Astrocyte (in vitro differentiated cells and primary cell): ENCODE measurements around the gene ZNF692. TPM values are rescaled to one million over a fixed set of nuclear protein-coding genes. Genes with fewer than 3 reads are reported as not detected.

ENCODE experiments used
- DNase-seq: peaks from one replicate; pipeline ENCODE4 v3.0.0-alpha.2; 2010; ENCODE audit warnings: low read depth
- FAIRE-seq: peaks from 2 replicates; lab custom pipeline; 2011; peaks lifted over from hg19 to GRCh38; lab: Jason Lieb, UNC
- H2AFZ ChIP-seq: 2 replicates; pipeline ENCODE4 v1.6.0; 2012; ENCODE audit warnings: low read depth, low read length, inconsistent platforms
- H3K27ac ChIP-seq: 2 replicates; pipeline ENCODE4 v1.5.1; 2011; ENCODE audit warnings: low read depth, low read length, inconsistent platforms
- H3K27me3 ChIP-seq: 2 replicates; pipeline ENCODE4 v1.6.0; 2011; ENCODE audit warnings: low read length, inconsistent platforms; ENCODE audit not compliant: insufficient read depth
- H3K36me3 ChIP-seq: 2 replicates; pipeline ENCODE4 v1.5.1; 2011; ENCODE audit warnings: low read length, inconsistent platforms; ENCODE audit not compliant: insufficient read depth
- H3K4me1 ChIP-seq: 2 replicates; pipeline ENCODE4 v1.5.1; 2011; ENCODE audit warnings: low read length, inconsistent platforms; ENCODE audit not compliant: insufficient read depth
- H3K4me2 ChIP-seq: 2 replicates; pipeline ENCODE4 v1.6.0; 2012; ENCODE audit warnings: low read length, inconsistent platforms
- H3K4me3 ChIP-seq: 2 replicates; pipeline ENCODE4 v1.5.1; 2011; ENCODE audit warnings: low read depth, mild to moderate bottlenecking, low read length, inconsistent platforms; ENCODE audit not compliant: insufficient read depth
- H3K79me2 ChIP-seq: 2 replicates; pipeline ENCODE4 v1.6.0; 2012; ENCODE audit warnings: mild to moderate bottlenecking, low read length, inconsistent platforms; ENCODE audit not compliant: insufficient read depth
- H3K9ac ChIP-seq: 2 replicates; pipeline ENCODE4 v1.6.0; 2012; ENCODE audit warnings: mild to moderate bottlenecking, low read length, inconsistent platforms
- H3K9me3 ChIP-seq: 2 replicates; pipeline ENCODE4 v1.5.1; 2012; ENCODE audit warnings: low read depth, mild to moderate bottlenecking, low read length, inconsistent platforms; ENCODE audit not compliant: insufficient read depth
- H4K20me1 ChIP-seq: 2 replicates; pipeline ENCODE4 v1.6.0; 2012; ENCODE audit warnings: low read length, inconsistent platforms; ENCODE audit not compliant: insufficient read depth
- H3K27ac Mint-ChIP-seq: one replicate; pipeline ENCODE4 v1.8.0; 2021; ENCODE audit warnings: mild to moderate bottlenecking, mixed read lengths; ENCODE audit not compliant: unreplicated experiment
- H3K27me3 Mint-ChIP-seq: one replicate; pipeline ENCODE4 v1.8.0; 2021; ENCODE audit warnings: low read depth, mixed read lengths; ENCODE audit not compliant: unreplicated experiment
- H3K36me3 Mint-ChIP-seq: one replicate; pipeline ENCODE4 v1.8.0; 2021; ENCODE audit warnings: low read depth, mixed read lengths; ENCODE audit not compliant: unreplicated experiment
- H3K4me1 Mint-ChIP-seq: one replicate; pipeline ENCODE4 v1.8.0; 2021; ENCODE audit warnings: low read depth, mixed read lengths; ENCODE audit not compliant: unreplicated experiment
- H3K4me3 Mint-ChIP-seq: one replicate; pipeline ENCODE4 v1.8.0; 2021; ENCODE audit warnings: mild to moderate bottlenecking, moderate library complexity, mixed read lengths; ENCODE audit not compliant: unreplicated experiment
- H3K9me3 Mint-ChIP-seq: one replicate; pipeline ENCODE4 v1.8.0; 2021; ENCODE audit warnings: mild to moderate bottlenecking, mixed read lengths; ENCODE audit not compliant: unreplicated experiment
- CTCF ChIP-seq: IDR thresholded peaks from 2 replicates; pipeline ENCODE4 v1.5.1; 2011; ENCODE audit warnings: low read depth, mild to moderate bottlenecking, inconsistent platforms, low read length, moderate library complexity; ENCODE audit not compliant: insufficient read depth
- EZH2 ChIP-seq: IDR thresholded peaks from 2 replicates; pipeline ENCODE4 v1.6.1; 2012; ENCODE audit warnings: mild to moderate bottlenecking, low read length, inconsistent platforms; ENCODE audit not compliant: insufficient read depth
- total RNA-seq: library from RNA; stranded (reverse); gene quantifications from 2 replicates; pipeline ENCODE4 v1.2.1, GENCODE V29; 2021

Gene ZNF692
- total RNA-seq, 1 donor from 2014 or later: 41.4 TPM

- no peak for TF ChIP-seq CTCF
- no peak for TF ChIP-seq EZH2
- no peak overlapping the region for H3K4me2 ChIP-seq
- Mint-ChIP-seq H3K36me3 (peaks cover 40% of the 10 kb centered on the region), H3K4me1 (no peaks in the 10 kb centered on the region), H3K9me3 (peaks cover 2% of the 10 kb centered on the region), H3K27ac (no peak overlapping the region), H3K4me3 (no peak overlapping the region), H3K27me3 (no peaks in the 10 kb centered on the region)
- no peak overlapping the region for H3K4me3 ChIP-seq
- DNase-seq: no peak
- peaks cover 38% of the 10 kb centered on the region for H3K36me3 ChIP-seq
- peaks cover 54% of the 10 kb centered on the region for H4K20me1 ChIP-seq
- FAIRE-seq: no peak
- no peaks in the 10 kb centered on the region for H3K27me3 ChIP-seq
- no peak overlapping the region for H3K9ac ChIP-seq
- H3K4me1 ChIP-seq: peaks cover 3% of the 10 kb centered on the region
- no peak overlapping the region for H3K27ac ChIP-seq
- peaks cover 11% of the 10 kb centered on the region for H3K79me2 ChIP-seq
- no peak overlapping the region for H2AFZ ChIP-seq
- H3K9me3 ChIP-seq: no peaks in the 10 kb centered on the region
Measured at GRCh38 chr1:248811514-248812490, 47.1 kb downstream of the ZNF692 start.

- H4K20me1 ChIP-seq: peaks cover 46% of the 10 kb centered on the region
- no peak overlapping the region for H2AFZ ChIP-seq
- DNase-seq (no peak), FAIRE-seq (no peak)
- Mint-ChIP-seq H3K4me3 (no peak overlapping the region), H3K27ac (peak overlapping the region; percentile 44), H3K9me3 (peaks cover 2% of the 10 kb centered on the region), H3K27me3 (peaks cover 3% of the 10 kb centered on the region), H3K4me1 (no peaks in the 10 kb centered on the region), H3K36me3 (peaks cover 38% of the 10 kb centered on the region)
- TF ChIP-seq CTCF (no peak), EZH2 (no peak)
- no peak overlapping the region for H3K4me3 ChIP-seq
- no peaks in the 10 kb centered on the region for H3K9me3 ChIP-seq
- no peak overlapping the region for H3K27ac ChIP-seq
- no peak overlapping the region for H3K9ac ChIP-seq
- no peaks in the 10 kb centered on the region for H3K27me3 ChIP-seq
- no peak overlapping the region for H3K4me2 ChIP-seq
- peaks cover 6% of the 10 kb centered on the region for H3K79me2 ChIP-seq
- peaks cover 31% of the 10 kb centered on the region for H3K36me3 ChIP-seq
- H3K4me1 ChIP-seq: peaks cover 3% of the 10 kb centered on the region
Measured at GRCh38 chr1:248810727-248811513, 48.0 kb downstream of the ZNF692 start.
